GM23338 (cell line): Measurements from ENCODE around the gene CALR3. TPM values are rescaled to one million over a fixed set of nuclear protein-coding genes. Genes with fewer than 3 reads are reported as not detected.
"Not testable (repeated sequence)": the region's sequence is repeated elsewhere in the genome, so short reads cannot be mapped to it uniquely, and the experiment has no call there.

Experiments
- ATAC-seq: fragments of 200-7000 bp; cut with Tn5 transposase; 3 replicates; pipeline ENCODE4 v1.9.1; 2020
- DNase-seq: peaks from one replicate; pipeline ENCODE4 v3.0.0-alpha.2; 2015; ENCODE audit warnings: low spot score
- H2AFZ ChIP-seq: fragments of 200-600 bp; sonication (generic); 2 replicates; pipeline ENCODE4 v1.8.0; 2016; ENCODE audit warnings: antibody characterized with exemption, mild to moderate bottlenecking, moderate library complexity
- H3F3A ChIP-seq: fragments of 200-600 bp; sonication (generic); replicated peaks from 2 replicates; pipeline ENCODE4 v1.8.0; 2017; ENCODE audit warnings: antibody characterized with exemption, mixed run types, low read depth
- H3K27ac ChIP-seq: fragments of 200-600 bp; sonication (generic); 2 replicates; pipeline ENCODE4 v1.6.1; 2016; ENCODE audit warnings: low read depth
- H3K27me3 ChIP-seq: fragments of 200-600 bp; sonication (generic); 2 replicates; pipeline ENCODE4 v1.8.0; 2016; ENCODE audit warnings: mild to moderate bottlenecking, mixed run types, moderate library complexity; ENCODE audit not compliant: insufficient read depth
- H3K36me3 ChIP-seq: fragments of 200-600 bp; sonication (generic); 2 replicates; pipeline ENCODE4 v1.8.0; 2016; ENCODE audit warnings: mild to moderate bottlenecking; ENCODE audit not compliant: insufficient read depth
- H3K4me1 ChIP-seq: fragments of 200-600 bp; sonication (generic); 2 replicates; pipeline ENCODE4 v1.8.0; 2016; ENCODE audit warnings: mild to moderate bottlenecking, moderate library complexity; ENCODE audit not compliant: insufficient read depth
- H3K4me2 ChIP-seq: fragments of 200-600 bp; sonication (generic); 2 replicates; pipeline ENCODE4 v1.7.1; 2017; ENCODE audit warnings: mixed run types
- H3K4me3 ChIP-seq: fragments of 200-600 bp; sonication (generic); 2 replicates; pipeline ENCODE4 v1.6.1; 2016; ENCODE audit warnings: mixed run types
- H3K79me2 ChIP-seq: fragments of 200-600 bp; sonication (generic); replicated peaks from 2 replicates; pipeline ENCODE4 v1.8.0; 2017; ENCODE audit warnings: mild to moderate bottlenecking; ENCODE audit not compliant: insufficient read depth
- H3K9me2 ChIP-seq: fragments of 200-600 bp; sonication (generic); 2 replicates; pipeline ENCODE4 v1.8.0; 2017; ENCODE audit not compliant: insufficient read depth
- H4K20me1 ChIP-seq: fragments of 200-600 bp; sonication (generic); replicated peaks from 2 replicates; pipeline ENCODE4 v1.8.0; 2017; ENCODE audit warnings: mild to moderate bottlenecking; ENCODE audit not compliant: insufficient read depth
- H3K27ac Mint-ChIP-seq: 2 replicates; pipeline ENCODE4 v1.8.0; 2020; ENCODE audit warnings: inconsistent platforms, mild to moderate bottlenecking, moderate library complexity, mixed read lengths
- H3K27me3 Mint-ChIP-seq: 3 replicates; pipeline ENCODE4 v1.8.0; 2022; ENCODE audit warnings: low read depth, mild to moderate bottlenecking, moderate library complexity, mixed read lengths, inconsistent platforms; ENCODE audit not compliant: insufficient read depth, poor library complexity
- H3K36me3 Mint-ChIP-seq: 3 replicates; pipeline ENCODE4 v1.8.0; 2021; ENCODE audit warnings: low read depth, mild to moderate bottlenecking, inconsistent platforms, moderate library complexity, mixed read lengths
- H3K4me1 Mint-ChIP-seq: 3 replicates; pipeline ENCODE4 v1.8.0; 2020; ENCODE audit warnings: mild to moderate bottlenecking, inconsistent platforms, mixed read lengths
- H3K4me3 Mint-ChIP-seq: 3 replicates; pipeline ENCODE4 v1.8.0; 2021; ENCODE audit warnings: moderate library complexity, mild to moderate bottlenecking, inconsistent platforms, mixed read lengths
- H3K9me3 Mint-ChIP-seq: 3 replicates; pipeline ENCODE4 v1.8.0; 2020; ENCODE audit warnings: moderate library complexity, mild to moderate bottlenecking, inconsistent platforms, mixed read lengths
- CREB1 ChIP-seq: fragments of 250-450 bp; sonication (Bioruptor Pico); IDR thresholded peaks from 2 replicates; pipeline ENCODE4 v1.5.0; 2020; ENCODE audit warnings: low read depth, mild to moderate bottlenecking, moderate library complexity
- EZH2 ChIP-seq: fragments of 200-600 bp; sonication (generic); IDR thresholded peaks from one replicate; pipeline ENCODE4 v1.8.0; 2017; ENCODE audit warnings: antibody characterized with exemption, mild to moderate bottlenecking, low read depth; ENCODE audit not compliant: unreplicated experiment
- JUNB ChIP-seq: IDR thresholded peaks from one replicate; pipeline ENCODE4 v1.6.1; 2016; ENCODE audit warnings: antibody characterized with exemption; ENCODE audit not compliant: unreplicated experiment
- POLR2AphosphoS5 ChIP-seq: IDR thresholded peaks from 2 replicates; pipeline ENCODE4 v1.6.1; 2016; ENCODE audit warnings: antibody characterized with exemption, low read depth
- STAT1 ChIP-seq: IDR thresholded peaks from one replicate; pipeline ENCODE4 v1.6.1; 2016; ENCODE audit warnings: antibody characterized with exemption; ENCODE audit not compliant: unreplicated experiment
- ZNF114 ChIP-seq: fragments of 250-450 bp; sonication (Bioruptor Pico); IDR thresholded peaks from 2 replicates; pipeline ENCODE4 v1.5.0; 2020; ENCODE audit warnings: mild to moderate bottlenecking, moderate library complexity
- long read RNA-seq: library from polyadenylated mRNA; unstranded; transcript quantifications from one replicate; pipeline ENCODE4 v2.0.0, GENCODE V29; 2020; ENCODE audit not compliant: unreplicated experiment
- polyA plus RNA-seq: library from polyadenylated mRNA; unstranded; fragments of >200 nt; fragmentation: Nextera tagmentation; extraction: Ambion mirVana; gene quantifications from 2 replicates; pipeline ENCODE4 v1.2.1, GENCODE V29; 2016
- total RNA-seq: library from RNA; depleted of rRNA; stranded (reverse); fragments of >200 nt; shearing (Covaris generic); gene quantifications from 2 replicates; pipeline ENCODE4 v1.2.3, GENCODE V29; 2014; rRNA removed
- TF ChIP-seq, protein P1 (sequence below): IDR thresholded peaks from 2 replicates; pipeline ENCODE4 v1.6.1; 2016; ENCODE audit warnings: antibody characterized with exemption

CALR3 gene, protein sequence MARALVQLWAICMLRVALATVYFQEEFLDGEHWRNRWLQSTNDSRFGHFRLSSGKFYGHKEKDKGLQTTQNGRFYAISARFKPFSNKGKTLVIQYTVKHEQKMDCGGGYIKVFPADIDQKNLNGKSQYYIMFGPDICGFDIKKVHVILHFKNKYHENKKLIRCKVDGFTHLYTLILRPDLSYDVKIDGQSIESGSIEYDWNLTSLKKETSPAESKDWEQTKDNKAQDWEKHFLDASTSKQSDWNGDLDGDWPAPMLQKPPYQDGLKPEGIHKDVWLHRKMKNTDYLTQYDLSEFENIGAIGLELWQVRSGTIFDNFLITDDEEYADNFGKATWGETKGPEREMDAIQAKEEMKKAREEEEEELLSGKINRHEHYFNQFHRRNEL
- total RNA-seq (0.66 TPM in 1 of 2 replicates, not detected in the other), polyA plus RNA-seq (0.42 and 0.73 TPM in 2 replicates)
- long read RNA-seq, partial matches to known transcripts, result 0 of 1 reads
- long read RNA-seq, other reads (novel, unspliced or antisense), result 1 of 1 reads

DNA sequence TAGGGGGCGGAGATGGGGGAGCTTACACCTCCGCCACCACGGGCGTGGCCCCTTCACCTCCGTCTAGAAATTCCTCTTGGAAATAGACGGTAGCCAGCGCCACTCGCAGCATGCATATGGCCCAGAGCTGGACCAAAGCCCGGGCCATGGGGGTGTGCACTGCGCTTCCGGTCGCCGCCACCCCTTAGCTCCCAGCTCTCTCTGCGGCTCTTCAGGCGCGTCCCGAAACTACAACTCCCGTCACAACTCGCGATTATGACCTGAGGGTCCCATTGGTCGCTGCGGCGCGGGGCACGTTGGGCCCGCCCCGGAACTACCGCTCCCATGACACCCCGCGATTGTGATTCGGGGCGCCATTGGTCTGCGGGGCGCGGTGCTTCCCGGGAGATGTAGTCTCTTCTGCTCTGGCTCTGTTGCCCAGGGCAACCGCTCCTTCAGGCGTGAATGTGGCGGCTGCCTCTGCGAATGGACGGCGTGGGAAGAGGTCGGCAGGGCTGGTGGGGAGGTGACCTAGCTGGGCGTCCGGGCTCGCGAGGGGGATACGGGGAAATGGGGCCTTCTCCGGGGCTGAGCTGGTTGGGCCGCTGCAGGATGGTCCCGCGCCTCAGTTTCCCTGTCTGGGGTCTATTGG, at the start of gene CALR3, which contains the start of gene C19orf44:
Gene CALR3 (minus strand): TSS at position 186 of the 631 bp plus-strand sequence. CDS start 38 bp downstream, at position 148.
Gene C19orf44 (plus strand): TSS at position 413 of the 631 bp plus-strand sequence. CDS start 4,399 bp downstream, outside the sequence.
- Histone ChIP-seq H3K79me2 (peaks cover 7% of the 10 kb centered on the region; the same call in 1 of the 2 replicates), H3K4me1 (peaks cover 5% of the 10 kb centered on the region; the same call in 1 of the 2 replicates), H4K20me1 (no peaks in the 10 kb centered on the region), H3K27ac (peak within 1 kb of the TSS; percentile 48; the same call in 1 of the 2 replicates), H3K4me2 (peak within 1 kb of the TSS; percentile 89), H3K36me3 (no peaks in the 10 kb centered on the region), H3F3A (0 out of 2 replicates have a peak, but pooled peaks cover 2% of the 10 kb centered on the region), H2AFZ (peak within 1 kb of the TSS; percentile 90), H3K4me3 (peak within 1 kb of the TSS; percentile 83), H3K9me2 (no peaks in the 10 kb centered on the region), H3K27me3 (no peaks in the 10 kb centered on the region)
- H3K4me1 Mint-ChIP-seq, result peaks cover 6% of the 10 kb centered on the region
- peak; percentile 98 for ATAC-seq
- peak; percentile 99 for DNase-seq
- no peaks in the 10 kb centered on the region for H3K9me3 Mint-ChIP-seq
- TF ChIP-seq STAT1, result no peak
- TF ChIP-seq, protein P1, sequence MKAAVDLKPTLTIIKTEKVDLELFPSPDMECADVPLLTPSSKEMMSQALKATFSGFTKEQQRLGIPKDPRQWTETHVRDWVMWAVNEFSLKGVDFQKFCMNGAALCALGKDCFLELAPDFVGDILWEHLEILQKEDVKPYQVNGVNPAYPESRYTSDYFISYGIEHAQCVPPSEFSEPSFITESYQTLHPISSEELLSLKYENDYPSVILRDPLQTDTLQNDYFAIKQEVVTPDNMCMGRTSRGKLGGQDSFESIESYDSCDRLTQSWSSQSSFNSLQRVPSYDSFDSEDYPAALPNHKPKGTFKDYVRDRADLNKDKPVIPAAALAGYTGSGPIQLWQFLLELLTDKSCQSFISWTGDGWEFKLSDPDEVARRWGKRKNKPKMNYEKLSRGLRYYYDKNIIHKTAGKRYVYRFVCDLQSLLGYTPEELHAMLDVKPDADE, result peak; percentile 100
- TF ChIP-seq JUNB, result no peak
- TF ChIP-seq POLR2AphosphoS5, result peak; percentile 91
- peak; percentile 80 for TF ChIP-seq CREB1 (CRISPR knock-in tag)
- no peaks in the 10 kb centered on the region for H3K27me3 Mint-ChIP-seq
- peak within 1 kb of the TSS; percentile 91 for H3K4me3 Mint-ChIP-seq
- peak within 1 kb of the TSS; percentile 95 for H3K27ac Mint-ChIP-seq
- H3K36me3 Mint-ChIP-seq, result peaks cover 3% of the 10 kb centered on the region; the same call in 2 of the 3 replicates

DNA sequence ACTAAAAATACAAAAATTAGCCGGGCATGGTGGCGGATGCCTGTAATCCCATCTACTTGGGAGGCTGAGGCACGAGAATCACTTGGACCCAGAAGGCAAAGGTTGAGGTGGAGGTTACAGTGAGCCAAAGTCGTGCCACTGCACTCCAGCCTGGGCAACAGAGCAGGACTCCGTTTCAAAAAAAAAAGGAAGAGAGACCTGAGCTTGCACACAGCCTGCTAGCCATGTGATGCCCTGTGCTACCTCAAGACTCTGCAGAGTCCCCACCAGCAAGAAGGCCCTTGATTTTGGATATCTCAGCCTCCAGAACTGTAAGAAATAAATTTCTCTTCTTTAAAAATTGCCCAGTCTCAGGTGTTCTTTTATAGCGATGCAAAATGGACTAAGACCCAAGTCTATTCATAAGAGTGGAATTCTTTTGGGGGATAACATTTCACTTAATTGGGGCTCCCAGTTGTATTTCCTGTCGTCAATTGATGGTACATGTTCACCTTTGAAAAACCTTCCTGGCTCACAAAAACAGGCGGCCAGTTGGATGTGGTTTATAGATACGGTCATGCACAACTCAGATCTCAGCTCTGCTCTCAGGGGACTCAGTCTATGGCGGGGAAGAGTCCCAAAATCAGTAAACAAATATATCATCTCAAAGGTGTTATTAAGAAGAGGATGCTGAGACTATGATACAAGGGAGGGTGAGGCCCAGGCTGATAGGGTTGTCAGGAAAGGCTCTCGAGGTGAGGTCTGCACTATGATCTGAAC, 48.7 kb upstream of the CALR3 start:
- H3K36me3 ChIP-seq, result 0 out of 2 replicates have a peak, but pooled peaks cover 5% of the 10 kb centered on the region
- 0 out of 2 replicates have a peak, but pooled peaks cover 16% of the 10 kb centered on the region for H3F3A ChIP-seq
- Mint-ChIP-seq H3K27me3 (peaks cover 13% of the 10 kb centered on the region), H3K27ac (0 out of 2 replicates have a peak overlapping the region, but pooled peaks have one; percentile 51), H3K9me3 (no peaks in the 10 kb centered on the region), H3K36me3 (peaks cover 22% of the 10 kb centered on the region), H3K4me1 (peaks cover 19% of the 10 kb centered on the region), H3K4me3 (peak overlapping the region; percentile 43; the same call in 2 of the 3 replicates)
- peaks cover 11% of the 10 kb centered on the region for H3K4me1 ChIP-seq
- DNase-seq (no peak), ATAC-seq (no peak)
- H3K27ac ChIP-seq, result 0 out of 2 replicates have a peak overlapping the region, but pooled peaks have one; percentile 32
- no peak for TF ChIP-seq EZH2
- no peak for TF ChIP-seq JUNB
- TF ChIP-seq ZNF114, result no peak
- no peak for TF ChIP-seq STAT1
- H3K4me2 ChIP-seq, result no peak overlapping the region
- H3K4me3 ChIP-seq, result no peak overlapping the region
- H2AFZ ChIP-seq, result no peak overlapping the region
- H3K27me3 ChIP-seq, result no peaks in the 10 kb centered on the region
- peaks cover 23% of the 10 kb centered on the region for H4K20me1 ChIP-seq
- peaks cover 45% of the 10 kb centered on the region for H3K79me2 ChIP-seq
- no peaks in the 10 kb centered on the region for H3K9me2 ChIP-seq

DNA sequence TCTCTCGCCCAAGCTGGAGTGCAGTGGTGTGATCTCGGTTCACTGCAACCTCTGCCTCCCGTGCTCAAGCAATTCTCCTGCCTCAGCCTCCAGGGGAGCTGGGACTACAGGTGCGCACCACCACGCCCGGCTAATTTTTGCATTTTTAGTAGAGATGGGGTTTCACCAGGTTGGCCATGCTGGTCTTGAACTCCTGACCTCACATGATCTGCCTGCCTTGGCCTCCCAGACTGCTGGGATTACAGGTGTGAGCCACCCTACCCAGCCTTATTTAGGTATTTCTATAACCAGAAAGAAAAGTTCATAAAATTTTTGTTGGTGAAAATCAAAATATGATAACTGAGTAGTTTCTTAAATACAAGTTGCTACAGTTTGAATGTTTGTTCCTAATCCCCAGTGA, 47.8 kb upstream of the CALR3 start:
- peaks cover 54% of the 10 kb centered on the region for H3K79me2 ChIP-seq

More for the DNA sequence above, 47.8 kb upstream of the CALR3 start:
- peak overlapping the region; percentile 97 for H3K4me3 Mint-ChIP-seq
- H3K9me3 Mint-ChIP-seq, H3K9me2 ChIP-seq, H3K4me3 ChIP-seq, ATAC-seq, H3K27ac ChIP-seq, DNase-seq, H3K27me3 ChIP-seq, H3K36me3 ChIP-seq, H2AFZ ChIP-seq: not testable (repeated sequence)
- peaks cover 20% of the 10 kb centered on the region for H3K4me1 Mint-ChIP-seq
- H3K36me3 Mint-ChIP-seq, result peaks cover 30% of the 10 kb centered on the region
- Histone ChIP-seq H3K4me1 (peaks cover 11% of the 10 kb centered on the region), H4K20me1 (peaks cover 26% of the 10 kb centered on the region), H3K4me2 (peak overlapping the region; percentile 98), H3F3A (0 out of 2 replicates have a peak, but pooled peaks cover 16% of the 10 kb centered on the region)
- peak overlapping the region; percentile 95; the same call in 1 of the 2 replicates for H3K27ac Mint-ChIP-seq
- peaks cover 13% of the 10 kb centered on the region for H3K27me3 Mint-ChIP-seq
